HG03575 (cell line): ENCODE data around the gene WNT10A.

Experiments used
- ATAC-seq: cut with Tn5 transposase; IDR thresholded peaks from one replicate; pipeline ENCODE4 v1.9.1; 2021; ENCODE audit not compliant: unreplicated experiment, insufficient number of reproducible peaks, low FRiP score; ENCODE audit errors: extremely low read depth

Gene WNT10A

DNA sequence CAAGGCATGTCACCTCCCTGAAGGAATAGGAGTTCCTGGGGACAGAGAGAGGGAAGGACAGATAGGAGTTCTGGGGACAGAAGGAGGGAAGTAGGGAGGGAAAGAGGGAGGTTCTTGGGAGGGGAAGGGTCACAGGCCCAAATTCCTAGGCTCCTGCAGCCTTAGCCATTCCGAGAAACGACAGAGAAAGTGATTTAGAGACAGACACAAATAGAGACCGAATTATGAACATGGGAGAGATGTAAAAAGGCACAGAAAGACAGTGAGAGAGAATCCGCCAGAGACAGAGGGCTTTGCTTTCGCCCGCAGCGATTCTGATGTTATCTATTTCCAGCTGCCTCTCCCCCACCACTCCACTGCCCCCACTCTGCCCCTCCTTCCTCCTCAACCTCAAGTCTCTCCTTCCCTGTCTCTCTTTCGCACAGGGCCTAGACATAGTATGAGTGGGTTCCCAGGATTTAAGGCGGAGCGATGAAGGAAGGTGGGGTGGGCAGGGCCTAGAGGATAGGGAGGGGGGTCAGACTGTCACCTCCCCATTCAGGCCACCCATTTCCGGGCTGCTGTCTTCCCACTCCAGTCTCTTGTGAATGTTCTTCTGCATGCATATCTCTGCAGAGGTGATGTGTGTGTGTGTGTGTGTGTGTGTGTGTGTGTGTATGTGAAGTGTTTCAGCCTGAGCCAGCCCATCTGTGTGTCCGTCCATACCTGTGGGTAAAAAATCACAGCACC is 24.3 kb upstream of the WNT10A start:
- ATAC-seq: no peak

DNA sequence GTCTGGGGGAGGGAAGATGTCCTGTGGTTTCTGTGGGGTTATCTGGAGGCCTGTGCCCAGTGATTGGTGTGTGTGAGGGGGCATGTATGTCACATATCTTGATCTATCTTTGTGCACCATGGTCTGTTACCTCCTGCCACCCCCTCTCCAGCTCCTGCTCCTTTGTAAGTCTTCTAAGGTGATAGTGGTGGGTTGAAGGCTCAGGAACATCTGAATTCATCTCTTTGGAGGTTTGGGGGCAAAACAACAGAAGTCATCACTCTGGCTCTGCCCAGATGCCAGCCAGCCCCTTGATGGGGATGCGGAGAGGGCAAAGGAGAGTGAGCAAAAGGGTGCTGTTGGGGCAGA is 23.8 kb upstream of the WNT10A start:
- no peak for ATAC-seq

DNA sequence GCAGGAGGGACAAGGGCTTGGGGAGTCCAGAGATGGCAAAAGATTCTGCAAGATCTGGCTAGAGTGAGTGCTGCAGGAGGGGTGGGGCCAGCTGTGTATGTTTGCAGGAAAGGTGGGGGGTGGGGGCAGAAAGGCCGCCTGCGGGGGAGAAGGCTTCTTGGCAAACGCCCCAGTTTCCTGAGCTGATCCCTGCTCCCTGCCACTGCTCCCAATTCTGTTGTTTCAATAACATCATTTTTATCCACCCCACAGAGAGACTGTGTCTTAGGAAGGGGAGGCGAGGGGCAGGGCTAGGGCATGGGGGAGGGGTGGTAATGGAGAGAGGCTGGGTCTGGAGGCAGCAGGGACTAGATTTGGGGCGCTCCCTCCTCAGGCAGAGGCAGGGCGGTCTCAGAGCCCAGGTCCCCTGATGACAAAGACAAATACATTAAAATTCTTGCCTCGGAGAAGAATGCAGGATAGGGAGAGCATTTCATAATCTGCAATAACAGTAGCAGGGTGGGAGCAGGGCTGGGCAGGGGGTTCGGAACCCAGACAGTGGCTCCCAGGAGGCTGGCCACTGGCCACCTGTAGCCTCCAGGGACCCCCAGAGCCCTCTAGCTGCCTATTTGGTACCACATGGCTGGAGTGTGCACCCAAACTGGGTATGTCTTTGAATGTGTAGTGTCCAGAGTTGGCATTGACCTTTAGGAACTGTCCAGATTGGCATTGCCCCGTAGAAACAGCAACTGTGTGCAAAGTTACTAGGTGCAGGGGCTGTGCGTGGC is 23.1 kb upstream of the WNT10A start:
- ATAC-seq: no peak

DNA sequence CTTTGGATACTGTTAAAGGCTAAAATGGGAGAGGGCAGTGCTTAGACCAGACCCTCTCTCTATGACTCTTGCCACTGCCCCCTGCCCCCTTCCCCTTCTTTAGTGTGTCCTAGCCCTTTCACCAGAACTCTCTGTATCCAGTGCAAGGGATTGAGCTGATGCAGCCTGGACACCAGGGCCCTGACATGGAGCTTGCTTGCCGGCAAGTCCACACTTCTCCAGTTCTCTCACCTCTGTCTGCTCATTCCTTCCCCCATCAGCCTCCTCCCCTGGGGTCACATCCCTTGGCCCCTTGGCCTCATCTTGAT is 22.6 kb upstream of the WNT10A start:
- no peak for ATAC-seq

DNA sequence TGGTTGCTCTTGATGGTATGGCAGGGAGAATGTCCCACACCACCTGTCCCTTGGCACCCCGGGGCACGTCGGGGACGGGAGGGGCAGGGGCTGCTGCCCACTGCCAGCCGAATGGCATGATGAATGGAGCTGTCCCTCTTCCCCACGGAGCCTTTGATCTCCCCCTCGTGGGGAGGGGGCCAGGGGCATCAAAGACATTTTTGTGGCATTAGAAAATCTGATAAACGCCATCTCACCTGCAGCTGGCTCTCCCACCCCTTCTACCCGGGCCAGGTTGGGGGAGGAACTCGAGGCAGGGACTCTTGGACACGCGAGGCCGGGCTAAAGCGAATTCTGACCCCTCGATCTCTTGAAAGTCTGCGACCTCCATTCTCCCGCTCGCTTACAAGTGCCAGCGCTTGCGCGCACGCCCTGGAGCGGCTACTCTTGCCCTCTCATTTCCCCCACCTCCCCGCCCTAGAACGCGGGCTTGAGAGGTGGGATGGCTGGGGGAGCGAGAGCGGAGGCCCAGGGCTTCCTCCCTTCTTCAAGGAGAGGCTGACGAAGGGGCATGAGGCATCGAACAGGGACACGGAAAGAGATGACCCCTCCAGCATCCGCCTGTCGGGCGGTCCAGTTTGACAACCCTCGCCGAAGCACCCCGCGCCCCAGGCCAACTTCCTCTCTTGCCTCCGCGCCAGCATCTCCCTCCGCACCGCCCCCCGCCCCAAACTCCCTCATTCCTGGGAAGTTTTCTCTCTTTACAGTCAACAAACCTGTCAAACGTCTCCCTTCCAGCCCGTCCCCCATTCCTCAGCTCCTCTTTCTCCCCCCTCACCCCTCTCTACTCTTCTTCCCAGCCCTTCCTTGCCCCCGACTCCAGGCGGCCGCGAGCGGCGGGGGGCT is 21.7 kb upstream of the WNT10A start:
- no peak for ATAC-seq

DNA sequence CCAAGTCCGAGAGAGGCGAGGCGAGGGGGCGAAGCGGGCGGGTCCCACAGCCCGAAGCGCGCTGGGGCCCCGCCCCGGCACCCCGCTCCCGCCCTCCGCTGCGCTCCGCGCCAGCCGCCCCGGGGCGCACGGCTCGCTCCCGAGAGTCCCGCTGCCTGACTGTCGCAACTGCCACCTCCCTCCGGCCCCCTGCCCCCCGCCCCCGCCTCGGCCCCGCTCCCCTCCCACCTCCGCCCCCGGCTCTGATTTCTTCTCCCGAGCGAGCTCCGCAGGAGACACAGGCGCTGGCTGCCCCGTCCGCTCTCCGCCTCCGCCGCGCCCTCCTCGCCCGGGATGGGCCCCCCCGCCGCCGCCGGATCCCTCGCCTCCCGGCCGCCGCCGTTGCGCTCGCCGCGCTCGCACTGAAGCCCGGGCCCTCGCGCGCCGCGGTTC is 21.1 kb upstream of the WNT10A start, which contains the start of gene WNT6:
Gene WNT6, plus strand, starts transcription at position 250 of the 432 bp plus-strand sequence. CDS start 233 bp downstream, outside the sequence.
- no peak for ATAC-seq

DNA sequence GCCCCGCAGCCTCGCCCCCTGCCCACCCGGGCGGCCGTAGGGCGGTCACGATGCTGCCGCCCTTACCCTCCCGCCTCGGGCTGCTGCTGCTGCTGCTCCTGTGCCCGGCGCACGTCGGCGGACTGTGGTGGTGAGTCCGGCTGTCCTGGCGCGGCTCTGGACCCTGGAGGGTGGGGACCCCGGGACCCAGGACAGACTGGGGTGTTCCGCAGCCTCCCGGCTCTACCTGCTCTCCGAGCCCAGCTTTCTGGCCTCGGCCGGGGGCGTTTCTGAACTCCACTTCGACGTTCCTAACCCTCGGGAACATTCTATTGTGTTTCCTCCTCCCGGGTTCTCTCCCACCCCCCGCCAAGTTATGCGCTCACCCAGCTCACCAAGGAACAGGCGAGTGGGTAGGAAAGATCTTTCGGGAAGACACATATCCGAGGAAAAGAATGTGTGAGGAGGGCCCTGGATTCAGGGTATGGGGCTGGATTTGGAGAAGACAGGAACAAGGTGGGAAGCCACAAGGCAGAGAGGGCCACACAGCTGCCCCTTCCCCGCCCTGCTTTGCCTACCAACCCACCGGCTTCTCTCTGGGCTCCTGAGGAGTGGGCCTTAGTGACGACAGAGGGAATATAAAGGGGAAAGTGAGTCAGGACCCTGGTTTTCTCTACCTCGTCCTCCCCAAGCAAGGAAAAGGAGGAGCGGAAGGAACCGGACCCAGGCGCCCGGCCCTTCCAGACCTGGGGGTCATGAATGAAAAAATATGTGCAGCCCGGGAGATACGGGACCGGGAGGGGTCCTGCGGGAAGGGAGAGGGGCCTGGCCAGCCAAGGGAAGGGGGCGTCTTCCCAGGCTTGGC is 20.4 kb upstream of the WNT10A start:
- no peak for ATAC-seq

DNA sequence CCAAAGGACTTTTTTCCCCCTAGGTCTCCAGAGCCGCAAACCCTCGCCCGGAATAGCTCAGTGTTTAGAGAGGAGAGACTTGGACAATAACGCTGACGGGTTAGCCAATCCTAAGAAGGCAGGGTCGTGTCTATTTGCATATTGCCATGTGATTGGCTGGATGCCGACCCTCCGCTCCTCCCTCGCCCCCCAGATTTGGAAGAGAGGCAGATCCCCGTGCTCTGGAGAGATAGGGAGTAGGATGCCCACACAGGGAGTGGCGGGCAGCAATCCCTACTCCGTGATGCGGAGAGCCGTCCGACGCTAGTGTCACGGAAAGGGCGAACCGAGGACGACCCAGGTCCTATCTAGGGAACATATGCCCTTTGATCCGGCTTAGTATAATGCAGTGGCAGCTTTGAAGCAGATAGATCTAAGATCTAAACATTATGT is 19.7 kb upstream of the WNT10A start:
- no peak for ATAC-seq

DNA sequence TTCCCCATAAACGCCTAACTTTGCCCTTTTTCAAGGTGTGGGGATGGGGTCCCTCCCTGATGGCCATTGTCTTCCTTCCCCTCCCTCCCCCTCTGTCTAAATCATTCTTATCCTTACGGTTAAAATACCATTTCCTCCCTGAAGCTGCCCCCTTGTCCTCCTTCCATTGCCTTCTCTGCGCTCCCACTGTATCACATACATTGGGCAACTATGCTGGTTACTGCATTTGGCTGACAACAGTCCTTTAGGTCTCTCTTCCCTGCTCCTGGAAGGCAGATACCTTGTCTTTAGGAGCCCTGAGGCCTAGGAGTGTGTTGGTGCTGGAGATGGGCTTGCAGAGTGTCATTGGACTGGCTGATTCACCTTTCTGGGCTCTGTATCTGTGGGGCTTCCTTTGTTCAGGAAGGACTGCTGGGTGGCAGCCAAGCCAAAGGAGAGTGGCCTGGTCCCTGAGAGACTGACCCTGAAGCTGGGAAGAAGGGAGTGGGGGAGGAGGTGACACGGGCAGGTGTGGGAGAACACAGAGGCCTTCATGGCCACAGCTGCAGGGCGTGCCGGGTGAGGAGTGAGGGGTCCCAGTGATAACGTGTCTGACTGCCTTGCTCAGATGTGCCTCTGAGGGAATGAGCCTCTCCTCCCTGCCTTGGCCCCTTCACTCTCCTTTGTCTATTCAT is 18.9 kb upstream of the WNT10A start:
- ATAC-seq: no peak

DNA sequence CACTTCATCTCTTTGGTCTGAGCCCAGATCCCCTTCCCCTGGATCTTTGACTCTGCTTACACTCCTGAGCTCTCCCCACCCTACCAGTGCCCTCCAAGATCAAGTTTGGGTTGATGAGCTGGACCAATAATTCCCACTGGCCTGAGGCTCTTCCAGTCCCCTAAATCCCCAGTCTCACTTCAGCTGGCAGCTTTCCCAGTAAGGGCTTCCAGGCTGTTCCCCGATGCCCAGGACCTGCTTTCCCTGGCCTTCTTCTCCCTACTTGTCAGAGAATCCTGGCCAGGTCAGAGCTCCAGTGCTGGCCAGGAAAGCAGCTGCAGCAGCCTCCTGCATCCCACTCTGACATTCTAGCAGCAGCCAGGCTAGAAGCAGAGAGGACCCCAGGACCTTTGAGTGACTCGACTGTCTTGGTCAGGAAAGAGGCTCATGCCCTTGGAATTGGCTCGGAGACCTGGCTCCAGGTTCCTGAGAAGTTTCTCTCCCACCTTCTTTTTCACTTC is 17.6 kb upstream of the WNT10A start:
- no peak for ATAC-seq

DNA sequence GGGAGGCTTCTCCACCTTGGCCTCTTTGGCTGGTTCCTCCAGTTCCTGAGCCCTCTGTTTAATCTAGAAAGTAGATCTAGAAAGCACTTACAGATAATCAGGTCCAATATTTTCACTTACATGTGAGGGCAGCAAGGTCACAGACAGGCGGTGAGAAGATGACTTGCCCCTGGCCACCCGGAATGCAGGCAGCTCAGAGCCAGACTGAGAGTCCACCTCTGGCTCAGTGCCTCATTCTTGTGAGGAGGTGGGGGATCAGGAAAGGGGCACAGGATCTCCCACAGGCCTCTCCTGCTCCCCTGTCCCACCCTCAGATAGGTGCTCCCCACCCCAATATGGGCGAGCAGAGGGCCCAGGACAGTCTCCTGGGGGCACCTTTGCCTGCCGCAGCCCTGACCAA is 15.3 kb upstream of the WNT10A start:
- no peak for ATAC-seq

DNA sequence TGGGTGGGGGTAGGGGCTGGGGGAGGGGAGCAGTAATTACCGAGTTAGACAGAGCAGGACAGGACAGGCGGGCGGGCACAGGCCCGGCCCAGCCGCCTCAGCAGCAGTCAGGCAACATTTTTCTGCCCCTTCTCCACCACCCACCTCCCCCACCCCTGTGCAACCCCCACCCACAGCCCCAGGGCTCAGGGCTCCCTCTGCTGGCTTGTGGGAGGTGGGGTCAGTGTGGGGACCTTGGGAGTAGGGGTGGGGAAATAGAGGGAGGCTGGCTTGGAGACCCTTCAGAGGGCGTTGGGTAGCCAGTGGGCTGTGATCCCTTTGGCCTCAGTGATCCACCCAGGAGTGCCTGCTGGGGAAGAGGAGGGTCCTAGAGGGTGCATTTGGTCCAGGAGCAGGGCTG is 14.7 kb upstream of the WNT10A start:
- ATAC-seq: no peak

DNA sequence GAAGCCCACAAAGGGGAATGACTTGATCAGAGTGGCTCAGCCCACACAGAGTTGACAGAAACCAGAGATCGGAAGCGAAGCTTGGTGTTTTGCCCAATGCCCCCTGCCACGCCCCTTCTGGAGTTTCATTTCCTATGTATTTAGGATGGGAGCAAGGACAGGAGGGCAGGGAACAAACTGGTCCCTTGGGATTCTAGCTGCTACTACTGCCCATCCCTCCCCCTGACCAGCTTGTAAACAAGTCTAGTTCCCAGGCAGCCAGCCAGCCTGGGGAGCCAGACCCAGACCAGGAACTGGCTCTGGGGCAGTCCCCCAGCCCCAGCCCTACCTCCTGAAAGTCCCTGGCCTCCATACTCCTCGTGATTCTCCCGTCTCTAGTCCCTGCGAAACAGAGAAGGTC is 12.8 kb upstream of the WNT10A start:
- no peak for ATAC-seq

DNA sequence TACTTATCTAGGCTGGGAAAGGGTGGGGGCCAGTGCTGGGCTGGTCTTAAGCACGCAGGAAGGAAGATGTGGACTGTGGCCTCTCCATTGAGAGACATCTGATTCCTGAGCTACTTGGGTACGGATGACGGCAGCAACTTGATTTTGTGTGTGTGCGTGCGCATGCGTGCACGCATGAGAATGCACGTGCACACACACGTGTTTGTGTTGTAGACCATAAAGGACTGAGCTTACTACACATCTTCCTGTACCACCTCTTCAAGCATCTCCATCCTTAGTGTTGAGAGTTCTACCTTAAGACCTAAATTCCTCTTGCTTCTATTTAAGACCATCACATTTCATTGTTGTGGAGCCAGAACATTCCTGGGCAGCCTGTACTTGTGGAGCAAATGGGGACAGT is 11.6 kb upstream of the WNT10A start:
- no peak for ATAC-seq

DNA sequence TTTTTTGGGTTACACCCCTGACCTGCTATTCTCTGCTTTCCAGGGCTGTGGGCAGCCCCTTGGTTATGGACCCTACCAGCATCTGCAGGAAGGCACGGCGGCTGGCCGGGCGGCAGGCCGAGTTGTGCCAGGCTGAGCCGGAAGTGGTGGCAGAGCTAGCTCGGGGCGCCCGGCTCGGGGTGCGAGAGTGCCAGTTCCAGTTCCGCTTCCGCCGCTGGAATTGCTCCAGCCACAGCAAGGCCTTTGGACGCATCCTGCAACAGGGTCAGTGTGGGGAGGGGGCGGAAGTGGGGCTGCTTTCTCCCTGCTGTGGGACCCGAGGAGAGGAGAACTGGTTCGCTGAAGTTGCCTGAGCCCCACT is 9.7 kb upstream of the WNT10A start:
- ATAC-seq: no peak

DNA sequence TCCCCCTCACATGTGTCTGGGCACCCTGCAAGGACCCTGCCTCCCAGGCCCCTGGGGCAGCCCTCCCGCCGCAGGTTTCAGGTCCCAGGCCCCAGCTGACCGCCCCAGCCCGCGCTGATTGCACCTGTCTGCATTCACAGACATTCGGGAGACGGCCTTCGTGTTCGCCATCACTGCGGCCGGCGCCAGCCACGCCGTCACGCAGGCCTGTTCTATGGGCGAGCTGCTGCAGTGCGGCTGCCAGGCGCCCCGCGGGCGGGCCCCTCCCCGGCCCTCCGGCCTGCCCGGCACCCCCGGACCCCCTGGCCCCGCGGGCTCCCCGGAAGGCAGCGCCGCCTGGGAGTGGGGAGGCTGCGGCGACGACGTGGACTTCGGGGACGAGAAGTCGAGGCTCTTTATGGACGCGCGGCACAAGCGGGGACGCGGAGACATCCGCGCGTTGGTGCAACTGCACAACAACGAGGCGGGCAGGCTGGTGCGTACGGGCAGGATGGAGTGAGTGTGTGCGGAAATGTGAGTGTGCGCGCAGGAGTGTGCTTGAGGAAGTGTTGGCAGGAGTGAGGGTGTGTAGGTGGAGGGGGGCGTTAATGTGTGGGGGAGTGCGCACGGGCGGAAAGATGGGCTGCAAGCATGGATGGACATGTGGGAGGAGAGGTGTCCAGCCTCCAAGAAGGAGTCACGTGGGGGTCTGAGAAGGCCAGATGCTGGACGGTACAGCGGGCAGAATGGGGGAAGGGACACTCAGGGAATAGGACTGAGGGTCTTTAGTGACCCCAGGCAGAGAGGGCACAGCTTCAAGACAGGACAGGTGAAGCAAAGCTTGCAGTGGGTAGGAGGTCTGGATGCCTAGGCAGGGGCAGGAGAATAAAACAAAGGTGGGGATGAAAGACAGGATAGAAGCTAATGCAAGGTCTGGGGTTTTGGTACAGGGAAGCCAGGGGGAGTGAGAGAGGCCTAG is 9.0 kb upstream of the WNT10A start:
- ATAC-seq: no peak

DNA sequence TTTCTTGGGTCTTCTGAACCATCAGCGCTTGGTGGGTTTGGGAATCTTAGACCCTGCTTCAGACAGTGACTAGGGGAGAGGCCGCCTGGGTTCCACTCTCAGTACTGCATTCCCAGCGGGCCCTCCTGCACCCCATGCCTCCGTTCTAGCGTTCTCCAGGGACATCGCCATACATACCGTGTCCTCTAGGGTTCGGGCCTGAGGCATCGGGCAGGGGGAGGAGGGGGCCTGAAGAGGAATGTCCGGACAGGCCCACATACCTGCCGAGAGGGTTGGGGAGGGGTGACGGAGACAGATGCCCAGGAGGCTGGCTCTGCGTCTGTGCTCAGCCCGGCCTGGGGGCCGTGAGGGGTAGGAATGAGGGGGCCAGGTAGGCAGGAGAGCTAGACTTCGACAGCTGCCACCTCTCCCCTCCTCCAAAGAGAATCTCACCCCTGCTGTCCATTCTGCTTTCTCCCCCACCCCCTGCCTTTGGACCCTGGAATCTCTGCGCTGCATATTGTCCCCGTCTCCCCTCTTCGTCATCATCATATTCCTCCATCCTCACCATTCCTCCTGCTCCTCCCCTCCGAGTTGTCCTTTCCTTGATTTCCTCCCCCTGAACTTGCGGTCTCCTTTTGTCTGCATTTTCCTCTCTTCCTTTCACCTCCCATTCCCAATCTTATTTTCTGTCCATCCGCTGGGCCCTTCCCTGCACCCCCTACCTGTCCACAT is 7.8 kb upstream of the WNT10A start:
- ATAC-seq: no peak
